ENCODE measurements around the gene ARHGAP1.
A peak's percentile ranks its signal among the peaks of the same experiment; 100 is the strongest.
"Not testable (repeated sequence)": the region's sequence is repeated elsewhere in the genome, so short reads cannot be mapped to it uniquely, and the experiment has no call there.

The ARHGAP1 gene

DNA sequence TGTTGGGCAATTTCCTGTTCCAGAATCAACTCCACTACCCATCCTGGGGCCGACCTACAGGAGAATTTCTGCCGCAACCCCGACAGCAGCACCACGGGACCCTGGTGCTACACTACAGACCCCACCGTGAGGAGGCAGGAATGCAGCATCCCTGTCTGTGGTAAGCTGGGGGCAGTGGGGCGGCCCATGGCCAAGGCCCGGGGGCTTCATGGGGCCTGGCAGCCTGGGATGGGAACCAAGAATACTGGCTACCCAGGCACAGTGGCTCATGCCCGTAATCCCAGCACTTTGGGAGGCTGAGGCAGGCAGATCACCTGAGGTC is 22.9 kb upstream of the ARHGAP1 start:
- DNase-seq (ENCODE audit: low spot score), result no peak

GRCh38 chr11:46722566-46723358 is 22.3 kb upstream of the ARHGAP1 start:
- no peak for DNase-seq (ENCODE audit: low spot score)

- DNase-seq (ENCODE audit: low spot score), result no peak
Measured at GRCh38 chr11:46721286-46721685, 20.9 kb upstream of the ARHGAP1 start.

DNA sequence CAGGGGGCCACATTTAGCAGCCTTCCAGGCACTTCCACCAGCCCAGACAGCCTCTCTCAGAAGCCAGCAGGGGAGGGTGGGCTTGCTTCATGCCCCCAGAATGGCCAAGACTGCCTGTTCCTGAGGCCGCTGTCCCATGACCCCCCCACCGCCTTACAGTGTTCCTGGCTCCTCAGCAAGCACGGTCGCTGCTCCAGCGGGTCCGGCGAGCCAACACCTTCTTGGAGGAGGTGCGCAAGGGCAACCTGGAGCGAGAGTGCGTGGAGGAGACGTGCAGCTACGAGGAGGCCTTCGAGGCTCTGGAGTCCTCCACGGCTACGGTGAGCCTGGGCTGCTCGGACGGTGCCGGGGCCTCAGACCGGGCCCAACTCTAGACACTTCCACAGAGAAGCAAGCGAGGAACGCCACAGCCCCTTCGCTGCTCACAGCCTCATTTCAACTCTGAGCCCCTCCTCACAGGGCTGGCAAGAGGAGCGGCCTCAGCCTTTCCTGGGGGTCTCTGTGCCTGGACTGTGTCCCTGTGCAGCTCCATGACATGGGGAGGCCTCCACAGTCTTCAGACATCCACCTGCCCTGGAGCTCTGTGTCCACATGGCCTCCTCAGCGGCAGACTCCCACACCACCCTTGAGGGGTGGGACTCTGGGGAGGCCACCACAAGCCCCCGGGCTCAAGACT is 19.3 kb upstream of the ARHGAP1 start:
- no peak for DNase-seq (ENCODE audit: low spot score)

GRCh38 chr11:46719048-46719542 is 18.7 kb upstream of the ARHGAP1 start, which contains the start of gene F2:
F2 (plus strand) TSS chr11:46719213; CDS start chr11:46719236, 23 bp downstream.
- DNase-seq (ENCODE audit: low spot score), result peak; percentile 72

GRCh38 chr11:46718155-46719019 is 18.0 kb upstream of the ARHGAP1 start:
- DNase-seq (ENCODE audit: low spot score), result peak; percentile 70

DNA sequence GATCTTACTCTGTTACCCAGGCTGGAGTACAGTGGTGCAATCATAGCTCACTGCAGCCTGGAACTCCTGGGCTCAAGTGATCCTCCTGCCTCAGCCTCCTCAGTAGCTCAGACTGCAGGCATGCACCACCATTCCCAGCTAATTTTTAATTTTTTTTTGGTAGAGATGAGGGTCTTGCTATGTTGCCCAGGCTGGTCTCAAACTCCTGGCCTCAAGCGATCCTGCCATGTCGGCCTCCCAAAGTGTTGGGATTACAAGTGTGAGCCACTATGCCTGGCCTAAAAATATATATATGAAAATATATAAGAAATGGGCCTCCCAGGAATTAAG is 17.4 kb upstream of the ARHGAP1 start:
- DNase-seq (ENCODE audit: low spot score), result not testable (repeated sequence)

DNA sequence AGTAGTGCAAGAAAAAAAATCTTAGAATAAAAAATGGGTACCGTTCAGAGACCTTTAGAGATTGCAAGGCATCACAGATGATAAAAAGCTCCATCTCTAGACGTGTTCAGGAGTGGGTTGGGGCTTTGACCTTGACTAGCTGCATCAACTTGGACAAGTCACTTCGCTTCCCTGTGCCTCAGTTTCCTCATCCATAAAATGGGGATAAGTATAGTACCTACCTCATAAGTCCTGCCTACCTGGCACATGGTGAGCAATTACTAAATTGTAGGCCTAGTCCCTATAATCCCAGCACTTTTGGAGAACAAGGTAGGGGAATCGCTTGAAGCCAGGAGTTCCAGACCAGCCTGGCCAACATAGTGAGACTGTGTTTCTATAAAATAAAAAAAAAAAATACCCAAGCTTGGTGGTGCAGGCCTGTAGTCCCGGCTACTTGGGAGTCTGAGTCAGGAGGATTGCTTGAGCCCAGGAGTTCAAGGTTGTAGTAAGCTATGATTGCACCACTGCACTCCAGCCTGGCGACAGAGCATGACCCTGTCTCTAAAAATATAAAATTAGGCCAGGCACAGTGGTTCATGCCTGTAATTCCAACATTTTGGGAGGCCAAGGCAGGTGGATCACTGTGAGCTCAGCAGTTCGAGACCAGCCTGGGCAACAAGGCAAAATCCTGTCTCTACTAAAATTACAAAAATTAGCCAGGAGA is 12.6 kb upstream of the ARHGAP1 start:
- DNase-seq (ENCODE audit: low spot score), result no peak

GRCh38 chr11:46711303-46711702 is 10.9 kb upstream of the ARHGAP1 start:
- no peak for DNase-seq (ENCODE audit: low spot score)

DNA sequence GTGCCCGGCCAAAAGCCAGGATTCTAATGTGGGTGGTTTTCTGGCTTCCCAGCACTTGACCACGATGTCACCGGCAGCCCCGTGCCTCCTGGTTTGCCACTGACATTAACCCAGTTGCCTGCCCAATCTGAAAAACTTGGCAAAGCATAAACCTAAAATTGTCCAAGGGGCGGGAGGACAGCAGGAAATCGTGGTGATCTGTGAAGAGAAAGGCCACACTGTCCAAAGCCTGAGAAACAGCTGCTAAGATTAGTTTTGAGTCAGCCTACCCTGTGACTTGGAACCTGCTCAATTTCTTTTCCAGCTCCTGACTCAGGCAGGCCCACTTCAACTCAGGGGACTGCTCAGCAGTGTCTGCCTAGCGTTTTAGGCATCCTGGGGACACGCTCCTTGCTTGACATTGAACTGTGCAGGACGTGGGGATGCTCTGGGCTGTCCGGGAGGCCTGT is 10.4 kb upstream of the ARHGAP1 start:
- DNase-seq (ENCODE audit: low spot score), result no peak

- DNase-seq (ENCODE audit: low spot score), result not testable (repeated sequence)
Measured at GRCh38 chr11:46709351-46709750, 8.9 kb upstream of the ARHGAP1 start.

- DNase-seq (ENCODE audit: low spot score), result no peak
Measured at GRCh38 chr11:46706886-46707285, 6.5 kb upstream of the ARHGAP1 start.

- DNase-seq (ENCODE audit: low spot score), result no peak
Measured at GRCh38 chr11:46705070-46705688, 4.8 kb upstream of the ARHGAP1 start.

DNA sequence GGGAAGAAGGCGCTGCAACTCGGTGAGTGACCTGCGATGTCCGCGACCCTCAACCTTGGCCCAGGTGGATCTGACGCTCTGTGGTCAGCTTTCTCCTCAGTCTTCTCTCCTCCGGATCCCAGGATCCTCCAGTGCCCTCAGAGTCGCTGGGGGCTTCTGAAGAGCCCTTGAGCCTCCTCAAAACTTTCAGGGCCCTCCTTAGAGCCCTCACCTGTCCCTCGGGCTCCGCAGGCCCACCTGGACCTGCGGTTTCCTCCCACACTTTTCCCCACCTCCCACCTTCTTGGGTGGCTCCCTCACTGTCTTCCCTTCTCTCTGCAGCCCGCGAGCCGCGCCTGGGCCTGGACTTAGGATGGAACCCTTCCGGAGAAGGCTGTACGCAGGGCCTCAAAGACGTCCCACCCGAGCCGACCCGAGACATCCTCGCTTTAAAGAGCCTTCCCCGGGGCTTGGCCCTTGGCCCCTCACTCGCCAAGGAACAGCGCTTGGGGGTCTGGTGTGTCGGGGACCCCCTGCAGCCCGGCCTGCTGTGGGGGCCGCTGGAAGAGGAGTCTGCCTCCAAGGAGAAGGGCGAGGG is 747 bp upstream of the ARHGAP1 start:
- no peak for DNase-seq (ENCODE audit: low spot score)

- no peak for DNase-seq (ENCODE audit: low spot score)
Measured at GRCh38 chr11:46698597-46698996, 1.8 kb downstream of the ARHGAP1 start.

- DNase-seq (ENCODE audit: low spot score), result no peak
Measured at GRCh38 chr11:46697723-46698122, 2.7 kb downstream of the ARHGAP1 start.

- no peak for DNase-seq (ENCODE audit: low spot score)
Measured at GRCh38 chr11:46697303-46697702, 3.1 kb downstream of the ARHGAP1 start.

DNA sequence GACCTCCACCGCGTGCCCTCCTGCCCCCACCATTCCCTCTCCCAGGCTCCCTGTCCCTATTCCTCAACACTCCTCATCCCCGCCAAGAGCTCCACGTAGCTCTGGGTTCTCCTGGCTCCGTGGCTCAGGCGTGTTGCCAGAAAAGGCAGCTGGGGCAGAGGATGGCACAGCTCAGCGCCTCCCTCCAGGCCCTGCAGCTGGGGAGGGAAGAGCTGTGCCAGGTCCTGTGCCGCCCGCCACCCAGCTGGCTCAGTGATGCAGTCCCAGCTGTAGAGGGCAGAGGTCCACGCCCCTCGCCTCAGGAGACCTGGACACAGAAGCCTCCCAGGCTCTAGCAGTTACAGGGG is 4.2 kb downstream of the ARHGAP1 start:
- no peak for DNase-seq (ENCODE audit: low spot score)

GRCh38 chr11:46695345-46696211 is 4.8 kb downstream of the ARHGAP1 start:
- DNase-seq (ENCODE audit: low spot score), result no peak

DNA sequence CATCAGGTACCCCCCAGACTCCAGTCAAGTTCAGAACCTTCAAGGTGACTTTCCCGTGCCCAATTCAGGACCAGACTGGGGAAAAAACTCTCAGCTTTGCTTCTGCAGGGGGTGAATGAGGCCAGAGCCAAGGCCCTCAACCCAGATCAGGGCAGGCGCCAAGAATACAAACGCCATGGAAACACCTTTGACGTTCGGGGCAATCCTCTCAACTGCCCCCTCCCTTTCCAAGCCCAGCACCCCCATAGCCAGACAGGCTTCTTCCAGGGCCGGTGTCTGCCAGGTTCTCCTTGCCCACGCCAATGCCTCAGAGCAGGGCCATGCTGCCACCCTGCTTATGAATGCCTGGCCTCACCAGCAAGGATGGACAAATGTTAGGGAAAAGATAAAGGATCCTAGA is 5.8 kb downstream of the ARHGAP1 start:
- DNase-seq (ENCODE audit: low spot score), result no peak

Data from HuH-7.5 (cell line).